Smooth muscle cell (in vitro differentiated cells): ENCODE data around the gene IGFBP2. TPM values are rescaled to one million over a fixed set of nuclear protein-coding genes. Genes with fewer than 3 reads are reported as not detected.
A peak's percentile ranks its signal among the peaks of the same experiment; 100 is the strongest.

Experiments
- DNase-seq: peaks from one replicate; lab custom pipeline; 2025; ENCODE audit not compliant: unreplicated experiment; lab: John Stamatoyannopoulos, UW
- H2AFZ ChIP-seq: fragments of 200-600 bp; sonication (generic); 2 replicates; pipeline ENCODE4 v1.6.0; 2016; ENCODE audit warnings: antibody characterized with exemption, low read depth, mild to moderate bottlenecking
- H3F3A ChIP-seq: fragments of 200-600 bp; sonication (generic); 2 replicates; pipeline ENCODE4 v1.6.0; 2017; ENCODE audit warnings: antibody characterized with exemption, low read depth
- H3K27ac ChIP-seq: fragments of 200-600 bp; sonication (generic); 2 replicates; pipeline ENCODE4 v1.5.1; 2016; ENCODE audit warnings: low read depth, mild to moderate bottlenecking
- H3K27me3 ChIP-seq: fragments of 200-600 bp; sonication (generic); 2 replicates; pipeline ENCODE4 v1.6.1; 2016; ENCODE audit warnings: low read depth, mild to moderate bottlenecking
- H3K36me3 ChIP-seq: fragments of 200-600 bp; sonication (generic); 2 replicates; pipeline ENCODE4 v1.5.1; 2016; ENCODE audit warnings: low read depth
- H3K4me1 ChIP-seq: fragments of 200-600 bp; sonication (generic); 2 replicates; pipeline ENCODE4 v1.5.1; 2016; ENCODE audit warnings: low read depth
- H3K4me2 ChIP-seq: fragments of 200-600 bp; sonication (generic); 2 replicates; pipeline ENCODE4 v1.6.0; 2016; ENCODE audit warnings: mild to moderate bottlenecking
- H3K4me3 ChIP-seq: fragments of 200-600 bp; sonication (generic); 2 replicates; pipeline ENCODE4 v1.5.1; 2016; ENCODE audit warnings: mild to moderate bottlenecking
- H3K79me2 ChIP-seq: fragments of 200-600 bp; sonication (generic); 2 replicates; pipeline ENCODE4 v1.6.0; 2016; ENCODE audit warnings: low read depth, mild to moderate bottlenecking
- H3K9ac ChIP-seq: fragments of 200-600 bp; sonication (generic); 2 replicates; pipeline ENCODE4 v1.6.0; 2016; ENCODE audit warnings: low read depth
- H3K9me3 ChIP-seq: fragments of 200-600 bp; sonication (generic); replicated peaks from 2 replicates; pipeline ENCODE4 v1.5.1; 2016; ENCODE audit warnings: low read depth
- H4K20me1 ChIP-seq: fragments of 200-600 bp; sonication (generic); 2 replicates; pipeline ENCODE4 v1.6.0; 2016; ENCODE audit warnings: low read depth
- WGBS: methylation state at CpG from one replicate; pipeline ENCODE4 v1.1.7; 2016; ENCODE audit warnings: low lambda C conversion rate; 5-methylcytosine and 5-hydroxymethylcytosine counted together
- polyA plus RNA-seq: library from polyadenylated mRNA; unstranded; fragments of >200 nt; fragmentation: Nextera tagmentation; extraction: Ambion mirVana; gene quantifications from 2 replicates; pipeline ENCODE4 v1.2.1, GENCODE V29; 2016
- total RNA-seq: library from RNA; depleted of rRNA; stranded (reverse); fragments of >200 nt; gene quantifications from 2 replicates; pipeline ENCODE4 v1.2.3, GENCODE V29; 2014
- TF ChIP-seq, protein P1 (sequence below): fragments of 200-600 bp; sonication (generic); IDR thresholded peaks from 2 replicates; pipeline ENCODE4 v1.5.1; 2017; ENCODE audit warnings: borderline replicate concordance, mild to moderate bottlenecking, antibody characterized with exemption; ENCODE audit not compliant: insufficient read depth, poor library complexity, severe bottlenecking

Gene IGFBP2
- total and polyA plus RNA-seq, 2 experiments from 2014 or later: 143 to 225 TPM

- peaks cover 65% of the 10 kb centered on the region for H3K79me2 ChIP-seq
- peaks cover 69% of the 10 kb centered on the region for H3F3A ChIP-seq
- peak overlapping the region; percentile 49 for H3K27ac ChIP-seq
- no peak for DNase-seq
- TF ChIP-seq, protein P1, sequence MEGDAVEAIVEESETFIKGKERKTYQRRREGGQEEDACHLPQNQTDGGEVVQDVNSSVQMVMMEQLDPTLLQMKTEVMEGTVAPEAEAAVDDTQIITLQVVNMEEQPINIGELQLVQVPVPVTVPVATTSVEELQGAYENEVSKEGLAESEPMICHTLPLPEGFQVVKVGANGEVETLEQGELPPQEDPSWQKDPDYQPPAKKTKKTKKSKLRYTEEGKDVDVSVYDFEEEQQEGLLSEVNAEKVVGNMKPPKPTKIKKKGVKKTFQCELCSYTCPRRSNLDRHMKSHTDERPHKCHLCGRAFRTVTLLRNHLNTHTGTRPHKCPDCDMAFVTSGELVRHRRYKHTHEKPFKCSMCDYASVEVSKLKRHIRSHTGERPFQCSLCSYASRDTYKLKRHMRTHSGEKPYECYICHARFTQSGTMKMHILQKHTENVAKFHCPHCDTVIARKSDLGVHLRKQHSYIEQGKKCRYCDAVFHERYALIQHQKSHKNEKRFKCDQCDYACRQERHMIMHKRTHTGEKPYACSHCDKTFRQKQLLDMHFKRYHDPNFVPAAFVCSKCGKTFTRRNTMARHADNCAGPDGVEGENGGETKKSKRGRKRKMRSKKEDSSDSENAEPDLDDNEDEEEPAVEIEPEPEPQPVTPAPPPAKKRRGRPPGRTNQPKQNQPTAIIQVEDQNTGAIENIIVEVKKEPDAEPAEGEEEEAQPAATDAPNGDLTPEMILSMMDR: no peak
- no peaks in the 10 kb centered on the region for H3K27me3 ChIP-seq
- H4K20me1 ChIP-seq: peaks cover 73% of the 10 kb centered on the region
- H3K4me1 ChIP-seq: peaks cover 33% of the 10 kb centered on the region
- 91% methylated on average over 5 of the region's 5 CpGs for WGBS
- H2AFZ ChIP-seq: no peak overlapping the region
- no peak overlapping the region for H3K9ac ChIP-seq
- no peaks in the 10 kb centered on the region for H3K36me3 ChIP-seq
- no peaks in the 10 kb centered on the region for H3K9me3 ChIP-seq
- no peak overlapping the region for H3K4me3 ChIP-seq
- H3K4me2 ChIP-seq: no peak overlapping the region
Observed at GRCh38 chr2:216687111-216687510, 53.9 kb downstream of the IGFBP2 start.

DNA sequence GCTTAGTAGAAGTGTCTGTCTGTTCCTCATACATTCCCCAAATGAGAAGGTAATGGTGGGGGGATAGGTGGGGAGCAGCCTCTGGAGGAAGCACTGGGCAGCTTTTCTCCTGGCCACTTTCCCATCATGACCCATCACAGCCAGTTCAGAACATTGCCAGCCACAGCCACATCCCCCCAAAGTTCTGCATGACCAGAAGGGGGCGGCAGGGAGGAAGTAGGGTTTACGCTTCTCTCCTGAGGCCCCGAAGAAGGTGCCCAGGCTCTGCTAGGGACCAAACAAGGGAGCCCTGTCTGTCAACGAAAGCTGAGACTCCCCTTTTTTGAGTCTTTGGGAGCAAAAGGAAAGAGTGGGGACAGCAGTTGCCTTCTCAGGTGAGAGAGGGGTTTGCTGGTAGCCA, 54.4 kb downstream of the IGFBP2 start:
- H3K27ac ChIP-seq: peak overlapping the region; percentile 49
- no peak for DNase-seq
- 64% methylated on average over 4 of the region's 4 CpGs for WGBS
- no peak overlapping the region for H3K4me3 ChIP-seq
- peaks cover 74% of the 10 kb centered on the region for H4K20me1 ChIP-seq
- no peak overlapping the region for H3K4me2 ChIP-seq
- H2AFZ ChIP-seq: no peak overlapping the region
- no peaks in the 10 kb centered on the region for H3K27me3 ChIP-seq
- no peak overlapping the region for H3K9ac ChIP-seq
- H3K36me3 ChIP-seq: no peaks in the 10 kb centered on the region
- peaks cover 68% of the 10 kb centered on the region for H3K79me2 ChIP-seq
- TF ChIP-seq, protein P1: peak; percentile 38
- H3K4me1 ChIP-seq: peaks cover 33% of the 10 kb centered on the region
- no peaks in the 10 kb centered on the region for H3K9me3 ChIP-seq
- peaks cover 68% of the 10 kb centered on the region for H3F3A ChIP-seq

GRCh38 chr2:216688731-216689340, 55.6 kb downstream of the IGFBP2 start:
- Histone ChIP-seq H4K20me1 (peaks cover 67% of the 10 kb centered on the region), H3K27ac (peak overlapping the region; percentile 49), H3K4me3 (no peak overlapping the region), H3K9ac (no peak overlapping the region), H3K27me3 (no peaks in the 10 kb centered on the region), H3F3A (peaks cover 63% of the 10 kb centered on the region), H3K4me1 (peaks cover 33% of the 10 kb centered on the region), H3K4me2 (no peak overlapping the region), H2AFZ (no peak overlapping the region), H3K9me3 (no peaks in the 10 kb centered on the region), H3K79me2 (peaks cover 78% of the 10 kb centered on the region), H3K36me3 (no peaks in the 10 kb centered on the region)
- WGBS: 68% methylated on average over 9 of the region's 9 CpGs
- DNase-seq: no peak
- TF ChIP-seq, protein P1: no peak

DNA sequence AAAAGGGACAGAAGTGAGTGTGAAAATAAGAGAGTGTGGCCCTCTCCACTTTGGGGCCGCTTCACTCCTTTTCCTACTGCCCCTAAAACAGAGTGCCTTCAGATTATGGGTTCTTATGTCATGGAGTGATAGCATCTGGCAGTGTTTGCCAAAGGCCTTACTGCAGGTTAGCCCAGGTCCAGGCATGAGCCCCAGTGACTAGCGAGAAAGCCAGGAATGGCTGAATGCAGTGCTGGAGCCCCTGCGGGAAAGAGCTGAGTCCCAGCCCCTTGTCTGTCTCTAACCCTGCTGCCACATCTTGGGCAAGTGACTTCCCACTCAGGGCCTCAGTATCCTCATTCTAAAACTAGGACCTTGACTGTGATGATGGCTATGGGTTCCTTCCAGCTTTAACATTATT, 56.2 kb downstream of the IGFBP2 start:
- Histone ChIP-seq H3K4me1 (peaks cover 33% of the 10 kb centered on the region), H3K9ac (no peak overlapping the region), H3K4me2 (no peak overlapping the region), H4K20me1 (peaks cover 62% of the 10 kb centered on the region), H3K27ac (peak overlapping the region; percentile 49), H3K4me3 (no peak overlapping the region), H3K36me3 (no peaks in the 10 kb centered on the region), H3F3A (peaks cover 57% of the 10 kb centered on the region), H2AFZ (no peak overlapping the region), H3K9me3 (no peaks in the 10 kb centered on the region), H3K27me3 (no peaks in the 10 kb centered on the region), H3K79me2 (peaks cover 84% of the 10 kb centered on the region)
- 87% methylated on average over 3 of the region's 3 CpGs for WGBS
- DNase-seq: no peak
- TF ChIP-seq, protein P1: no peak
